Measurements from ENCODE around the gene GSX2.

DNA sequence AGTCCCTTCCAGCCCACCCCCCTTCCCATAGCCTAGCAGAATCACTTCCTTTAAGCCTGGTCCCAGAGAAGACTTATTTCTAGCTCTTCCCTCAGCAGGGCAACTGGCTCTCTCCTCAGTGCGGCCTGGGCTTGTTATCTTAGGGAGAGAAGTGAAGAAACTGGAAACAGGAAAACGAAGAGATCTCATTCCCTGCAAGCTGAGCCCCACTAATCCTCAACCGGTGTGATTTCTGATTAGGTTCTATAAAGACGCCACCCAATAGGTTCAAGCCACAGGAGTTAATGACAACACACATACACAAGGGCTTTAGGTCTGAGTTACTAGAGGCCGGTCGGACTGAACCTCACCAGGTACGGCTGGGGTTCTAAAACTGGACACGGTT is 3.2 kb downstream of the GSX2 start:
- TF ChIP-seq EZH2 (IDR thresholded peaks at IDR 0.05) (no peak), POLR2AphosphoS5 (IDR thresholded peaks at IDR 0.05; ENCODE audit: borderline replicate concordance, low read depth, low read length) (no peak)
